CD14-positive monocyte (primary cell): Measurements from ENCODE around the gene OR52B6. TPM values are rescaled to one million over a fixed set of nuclear protein-coding genes. Genes with fewer than 3 reads are reported as not detected.

Experiments
- DNase-seq, 3 donors: peaks; one replicate each; pipeline ENCODE4 v3.0.0-alpha.2; 2011 to 2022
- H2AFZ ChIP-seq: 2 replicates; pipeline ENCODE4 v1.6.0; 2012; ENCODE audit warnings: mild to moderate bottlenecking, low read depth, low read length, inconsistent platforms; ENCODE audit not compliant: insufficient read depth, poor library complexity, severe bottlenecking
- H3K27ac ChIP-seq, 2 donors: 1 replicate in 1 of 2; 2 replicates in 1 of 2; pipeline ENCODE4 v1.5.1; 2012 to 2013; ENCODE audit warnings: low read length in 2 of 2, control low read depth in 1 of 2, inconsistent platforms in 1 of 2, low read depth in 1 of 2, mild to moderate bottlenecking in 1 of 2
- H3K27me3 ChIP-seq, 2 donors: one replicate each; pipeline versions ENCODE4 v1.6.0 to v1.6.1; 2011 to 2013; ENCODE audit warnings: low read length in 2 of 2; ENCODE audit not compliant: control insufficient read depth in 2 of 2, insufficient read depth in 2 of 2
- H3K36me3 ChIP-seq, 2 donors: replicated peaks in 1 of 2; 1 replicate in 1 of 2; 2 replicates in 1 of 2; pipeline versions ENCODE4 v1.5.1 to v1.6.1; 2012 to 2013; ENCODE audit warnings: low read length in 2 of 2, control low read depth in 1 of 2, inconsistent platforms in 1 of 2, mild to moderate bottlenecking in 1 of 2; ENCODE audit not compliant: insufficient read depth in 2 of 2, control insufficient read depth in 1 of 2
- H3K4me1 ChIP-seq, 2 donors: 1 replicate in 1 of 2; 2 replicates in 1 of 2; pipeline versions ENCODE4 v1.5.1 to v1.6.1; 2012 to 2013; ENCODE audit warnings: low read length in 2 of 2, control low read depth in 1 of 2, inconsistent platforms in 1 of 2, mild to moderate bottlenecking in 1 of 2, moderate library complexity in 1 of 2; ENCODE audit not compliant: insufficient read depth in 2 of 2, control insufficient read depth in 1 of 2
- H3K4me2 ChIP-seq: replicated peaks from 2 replicates; pipeline ENCODE3; 2012; ENCODE audit warnings: low read length, moderate library complexity, mild to moderate bottlenecking; ENCODE audit not compliant: poor library complexity, severe bottlenecking; ENCODE audit errors: extremely low read depth
- H3K4me3 ChIP-seq, 3 experiments: fragments of 200-600 bp in 1 of 3; sonication (generic) in 1 of 3; replicated peaks in 1 of 3; 1 replicate in 2 of 3; 2 replicates in 1 of 3; pipeline ENCODE4 v1.5.1; 2011 to 2013; ENCODE audit warnings: low read length in 3 of 3, mild to moderate bottlenecking in 3 of 3, control low read depth in 2 of 3, low read depth in 2 of 3, inconsistent platforms in 1 of 3, moderate library complexity in 1 of 3
- H3K79me2 ChIP-seq: 2 replicates; pipeline ENCODE4 v1.6.0; 2012; ENCODE audit warnings: mild to moderate bottlenecking, control low read depth, inconsistent platforms, low read length, moderate library complexity; ENCODE audit not compliant: insufficient read depth
- H3K9ac ChIP-seq: 2 replicates; pipeline ENCODE4 v1.6.0; 2017; ENCODE audit warnings: low read length, mild to moderate bottlenecking; ENCODE audit not compliant: insufficient read depth, poor library complexity, severe bottlenecking
- H3K9me3 ChIP-seq, 2 donors: replicated peaks in 1 of 2; 1 replicate in 1 of 2; 2 replicates in 1 of 2; pipeline versions ENCODE4 v1.5.1 to v1.6.1; 2012 to 2013; ENCODE audit warnings: low read length in 2 of 2, control low read depth in 1 of 2; ENCODE audit not compliant: control insufficient read depth in 1 of 2, insufficient read depth in 1 of 2
- H4K20me1 ChIP-seq: 2 replicates; pipeline ENCODE4 v1.6.0; 2012; ENCODE audit warnings: mild to moderate bottlenecking, low read length, control low read depth, moderate library complexity; ENCODE audit not compliant: insufficient read depth
- H3K27ac Mint-ChIP-seq, 7 donors: one replicate each; pipeline ENCODE4 v1.8.0; 2020; ENCODE audit warnings: mild to moderate bottlenecking in 7 of 7, mixed read lengths in 7 of 7, moderate library complexity in 6 of 7, inconsistent platforms in 2 of 7
- H3K27me3 Mint-ChIP-seq, 3 donors: one replicate each; pipeline ENCODE4 v1.8.0; 2021 to 2022; ENCODE audit warnings: low read depth in 3 of 3, mild to moderate bottlenecking in 3 of 3, mixed read lengths in 3 of 3, moderate library complexity in 3 of 3, inconsistent platforms in 1 of 3
- H3K36me3 Mint-ChIP-seq, 2 donors: one replicate each; pipeline ENCODE4 v1.8.0; 2020; ENCODE audit warnings: mixed read lengths in 2 of 2, inconsistent platforms in 1 of 2, mild to moderate bottlenecking in 1 of 2
- H3K4me1 Mint-ChIP-seq: one replicate; pipeline ENCODE4 v1.8.0; 2020; ENCODE audit warnings: mild to moderate bottlenecking, mixed read lengths
- H3K4me3 Mint-ChIP-seq, 2 donors: one replicate each; pipeline ENCODE4 v1.8.0; 2020; ENCODE audit warnings: mild to moderate bottlenecking in 2 of 2, mixed read lengths in 2 of 2, moderate library complexity in 1 of 2
- H3K9me3 Mint-ChIP-seq, 7 donors: one replicate each; pipeline ENCODE4 v1.8.0; 2020 to 2022; ENCODE audit warnings: mixed read lengths in 7 of 7, mild to moderate bottlenecking in 6 of 7, moderate library complexity in 6 of 7, inconsistent platforms in 2 of 7
- WGBS: methylation state at CpG from one replicate; pipeline ENCODE4 v1.1.5; 2013; ENCODE audit warnings: missing lambda C conversion rate; ENCODE audit not compliant: insufficient coverage; 5-methylcytosine and 5-hydroxymethylcytosine counted together
- intact Hi-C, 2 donors: fragments of 100-400 bp; cut with micrococcal nuclease; formaldehyde crosslinking; loops; one replicate each; pipeline versions ENCODE4 v1.15.0 to v1.15.1; 2023
- polyA plus RNA-seq, 3 donors: library from polyadenylated mRNA; depleted of rRNA in 1 of 3; unstranded in 2 of 3; stranded (reverse) in 1 of 3; fragments of 300-500 nt in 2 of 3; fragments of >200 nt in 1 of 3; fragmentation: Illumina TruSeq in 2 of 3; gene quantifications; 1 replicate in 2 of 3; 2 replicates in 1 of 3; pipeline ENCODE4 v1.2.3, GENCODE V29; 2012 to 2021
- TF ChIP-seq, protein P1 (sequence below): fragments of 200-600 bp; IDR thresholded peaks from one replicate; pipeline ENCODE4 v1.8.0; 2022; ENCODE audit warnings: antibody characterized with exemption, mild to moderate bottlenecking

The OR52B6 gene
- polyA plus RNA-seq, 3 donors, result not detected

DNA sequence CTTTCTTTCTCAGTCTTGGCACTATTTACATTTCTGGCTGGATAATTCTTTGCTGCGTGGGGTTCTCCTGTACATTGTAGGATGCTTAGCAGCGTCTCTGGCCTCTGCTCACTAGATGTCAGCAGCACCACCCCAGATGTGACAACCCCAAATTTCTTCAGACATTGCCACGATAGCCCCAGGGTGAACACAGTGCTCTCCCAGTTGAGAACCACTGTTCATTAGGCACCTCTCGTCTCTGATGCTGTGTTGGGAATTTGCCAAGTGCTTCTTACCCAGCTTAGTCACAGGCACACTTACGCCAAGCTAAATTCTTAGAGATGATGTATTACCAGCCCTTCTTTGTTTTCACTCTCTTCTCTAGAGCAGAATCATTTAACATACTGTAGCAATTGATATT is 25.2 kb downstream of the OR52B6 start:
- Histone ChIP-seq H3K27me3 (no peaks in the 10 kb centered on the region), H3K9me3 (no peaks in the 10 kb centered on the region), H4K20me1 (no peaks in the 10 kb centered on the region), H2AFZ (no peak overlapping the region), H3K9ac (no peak overlapping the region), H3K79me2 (no peaks in the 10 kb centered on the region), H3K4me1 (peaks cover 0 to 3% of the 10 kb centered on the region in 2 donors), H3K4me3 (no peak overlapping the region), H3K4me2 (no peak overlapping the region), H3K27ac (no peak overlapping the region), H3K36me3 (no peaks in the 10 kb centered on the region)
- Mint-ChIP-seq H3K4me3 (no peak overlapping the region), H3K27ac (no peak overlapping the region), H3K9me3 (peaks cover 0 to 3% (median 0%) of the 10 kb centered on the region in 7 donors), H3K27me3 (peaks cover 0 to 2% (median 0%) of the 10 kb centered on the region in 3 donors), H3K4me1 (peaks cover 8% of the 10 kb centered on the region), H3K36me3 (peaks cover 3% of the 10 kb centered on the region in 2 donors)
- no peak for DNase-seq
- TF ChIP-seq, protein P1, sequence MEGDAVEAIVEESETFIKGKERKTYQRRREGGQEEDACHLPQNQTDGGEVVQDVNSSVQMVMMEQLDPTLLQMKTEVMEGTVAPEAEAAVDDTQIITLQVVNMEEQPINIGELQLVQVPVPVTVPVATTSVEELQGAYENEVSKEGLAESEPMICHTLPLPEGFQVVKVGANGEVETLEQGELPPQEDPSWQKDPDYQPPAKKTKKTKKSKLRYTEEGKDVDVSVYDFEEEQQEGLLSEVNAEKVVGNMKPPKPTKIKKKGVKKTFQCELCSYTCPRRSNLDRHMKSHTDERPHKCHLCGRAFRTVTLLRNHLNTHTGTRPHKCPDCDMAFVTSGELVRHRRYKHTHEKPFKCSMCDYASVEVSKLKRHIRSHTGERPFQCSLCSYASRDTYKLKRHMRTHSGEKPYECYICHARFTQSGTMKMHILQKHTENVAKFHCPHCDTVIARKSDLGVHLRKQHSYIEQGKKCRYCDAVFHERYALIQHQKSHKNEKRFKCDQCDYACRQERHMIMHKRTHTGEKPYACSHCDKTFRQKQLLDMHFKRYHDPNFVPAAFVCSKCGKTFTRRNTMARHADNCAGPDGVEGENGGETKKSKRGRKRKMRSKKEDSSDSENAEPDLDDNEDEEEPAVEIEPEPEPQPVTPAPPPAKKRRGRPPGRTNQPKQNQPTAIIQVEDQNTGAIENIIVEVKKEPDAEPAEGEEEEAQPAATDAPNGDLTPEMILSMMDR, result no peak
- intact Hi-C loops, result loop anchor here in 1 of 2 donors (10.0 kb wide), 1 partner anchor 199 kb away; the partner anchor contains the start of gene OR52N2
- 86% methylated on average over 2 of the region's 5 CpGs for WGBS

DNA sequence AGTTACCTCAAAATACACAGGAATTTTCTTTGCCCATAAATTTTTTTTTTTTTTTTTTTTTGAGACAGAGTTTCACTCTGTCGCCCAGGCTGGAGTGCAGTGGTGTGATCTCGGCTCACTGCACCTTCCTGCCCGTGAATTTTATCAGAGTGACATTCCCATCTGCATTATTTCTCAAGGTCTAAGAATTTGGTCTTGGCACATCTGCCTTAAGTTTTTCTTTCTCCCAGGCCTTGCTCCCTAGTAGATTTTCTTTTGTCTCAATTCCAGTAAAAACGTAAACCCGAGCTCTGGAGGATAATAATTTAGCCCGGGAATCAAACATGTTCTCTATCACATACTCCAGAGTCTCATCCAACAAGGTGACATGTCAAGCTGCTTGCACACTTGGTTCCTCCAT is 28.1 kb downstream of the OR52B6 start:
- Histone ChIP-seq H2AFZ (no peak overlapping the region), H3K4me1 (peaks cover 0 to 3% of the 10 kb centered on the region in 2 donors), H3K36me3 (no peaks in the 10 kb centered on the region), H3K27ac (no peak overlapping the region), H3K4me3 (no peak overlapping the region), H3K4me2 (no peak overlapping the region), H3K9me3 (no peaks in the 10 kb centered on the region), H3K9ac (no peak overlapping the region), H3K27me3 (no peaks in the 10 kb centered on the region), H4K20me1 (no peaks in the 10 kb centered on the region), H3K79me2 (no peaks in the 10 kb centered on the region)
- H3K36me3 Mint-ChIP-seq, result peaks cover 3% of the 10 kb centered on the region in 2 donors
- DNase-seq, result no peak
- peaks cover 0 to 3% (median 0%) of the 10 kb centered on the region in 7 donors for H3K9me3 Mint-ChIP-seq
- H3K4me3 Mint-ChIP-seq, result no peak overlapping the region
- 82% methylated on average over 2 of the region's 6 CpGs for WGBS
- TF ChIP-seq, protein P1, result no peak
- H3K27me3 Mint-ChIP-seq, result no peaks in the 10 kb centered on the region
- intact Hi-C loops, result loop anchor here in 1 of 2 donors (10.0 kb wide), 1 partner anchor 196 kb away; the partner anchor contains the start of gene OR52N2
- H3K4me1 Mint-ChIP-seq, result peaks cover 8% of the 10 kb centered on the region
- H3K27ac Mint-ChIP-seq, result no peak overlapping the region
